H1 (cell line): Measurements from ENCODE around the gene FSD1. TPM values are rescaled to one million over a fixed set of nuclear protein-coding genes. Genes with fewer than 3 reads are reported as not detected.

Source experiments
- CTBP2 ChIP-seq: IDR thresholded peaks from 2 replicates; pipeline ENCODE4 v1.7.0; 2011; ENCODE audit warnings: borderline replicate concordance, mild to moderate bottlenecking, moderate library complexity, mixed read lengths, low read length; ENCODE audit not compliant: insufficient read depth, insufficient read length
- POU5F1 ChIP-seq: IDR thresholded peaks from 2 replicates; pipeline ENCODE4 v1.6.1; 2011; ENCODE audit warnings: low read depth, mild to moderate bottlenecking, low read length, moderate library complexity
- RBBP5 ChIP-seq: IDR thresholded peaks from 2 replicates; pipeline ENCODE4 v1.7.1; 2012; ENCODE audit warnings: low read depth, mild to moderate bottlenecking, inconsistent platforms, low read length, moderate library complexity, borderline replicate concordance
- SIX5 ChIP-seq: IDR thresholded peaks from 2 replicates; pipeline ENCODE4 v1.6.1; 2011; ENCODE audit warnings: mild to moderate bottlenecking, low read depth, low read length
- polyA plus RNA-seq, 7 experiments: library from polyadenylated mRNA; depleted of rRNA in 3 of 7; stranded (reverse) in 5 of 7; unstranded in 2 of 7; fragments of >200 nt in 5 of 7; fragments of 200-250 nt in 2 of 7; gene quantifications; 1 replicate in 5 of 7; 2 replicates in 1 of 7; 4 replicates in 1 of 7; pipeline versions ENCODE4 v1.2.1 to v1.2.3, GENCODE V29; 2011 to 2013; ENCODE audit warnings: missing spikeins in 2 of 7, mixed read lengths in 2 of 7
- total RNA-seq: library from RNA; stranded (reverse); fragmentation: NEBNext Ultra II Directional; extraction: Animal tissue kit (Norgen Biotek cat#: 25700); gene quantifications from 2 replicates; pipeline ENCODE4 v1.2.1, GENCODE V29; 2021
- TF ChIP-seq, protein P1 (sequence below), 3 experiments: IDR thresholded peaks; 1 replicate in 2 of 3; 2 replicates in 1 of 3; pipeline versions ENCODE4 v1.5.1 to v1.6.1; 2011; ENCODE audit warnings: low read length in 3 of 3, mild to moderate bottlenecking in 3 of 3, inconsistent platforms in 2 of 3, low read depth in 1 of 3, moderate library complexity in 1 of 3; ENCODE audit not compliant: insufficient read depth in 1 of 3; ENCODE audit errors: control extremely low read depth in 1 of 3
- TF ChIP-seq, protein P2 (sequence below): IDR thresholded peaks from 2 replicates; pipeline ENCODE4 v1.6.1; 2012; ENCODE audit warnings: inconsistent platforms

FSD1 gene
- total and polyA plus RNA-seq, 2 of the 8 experiments (the other 6 are each of a cell fraction or from before 2014, with no cell fraction given): 58.8 to 181 TPM

DNA sequence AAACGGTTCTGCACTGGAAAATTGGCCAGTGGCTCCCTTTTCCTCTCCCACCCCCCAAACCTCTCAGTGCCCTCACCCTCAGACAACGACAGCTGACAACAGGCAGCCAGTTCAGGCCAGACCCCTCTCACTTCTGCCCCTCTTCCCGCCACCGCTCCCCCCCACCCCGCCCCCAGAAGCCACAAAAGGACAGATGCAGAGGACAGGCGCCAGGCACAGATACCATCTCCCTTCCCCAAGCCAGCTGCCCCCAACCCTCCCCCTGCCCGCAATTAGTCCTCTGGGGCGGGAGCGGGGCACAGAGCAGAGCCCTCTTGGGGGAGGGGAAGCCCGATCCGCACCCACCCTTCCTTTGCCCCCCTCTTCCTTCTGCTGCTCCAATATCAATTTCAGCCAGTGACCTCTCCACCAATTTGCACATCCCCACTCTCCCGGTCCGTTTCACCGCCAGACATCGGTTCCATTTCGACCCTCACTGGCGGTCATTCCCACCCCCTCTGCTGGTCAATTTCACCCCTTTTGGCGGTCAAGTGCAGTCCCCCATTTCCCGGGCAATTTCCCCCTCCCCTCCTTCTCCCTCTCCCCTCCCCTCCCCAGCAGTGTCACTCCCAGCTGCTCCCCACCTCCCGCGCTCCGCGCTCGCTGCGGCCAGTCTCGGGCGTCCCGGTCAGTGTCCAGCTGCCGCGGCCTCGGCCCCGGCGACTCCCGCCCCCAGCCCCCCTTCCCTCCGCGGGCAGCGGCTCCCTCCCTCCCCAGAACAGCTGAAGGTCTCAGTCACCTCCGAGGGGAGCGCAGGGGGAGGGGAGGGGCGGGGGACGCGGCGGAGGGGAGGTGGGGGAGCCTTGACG, 25.8 kb upstream of the FSD1 start, which contains the start of gene SHD (continued):
- TF ChIP-seq, protein P1, sequence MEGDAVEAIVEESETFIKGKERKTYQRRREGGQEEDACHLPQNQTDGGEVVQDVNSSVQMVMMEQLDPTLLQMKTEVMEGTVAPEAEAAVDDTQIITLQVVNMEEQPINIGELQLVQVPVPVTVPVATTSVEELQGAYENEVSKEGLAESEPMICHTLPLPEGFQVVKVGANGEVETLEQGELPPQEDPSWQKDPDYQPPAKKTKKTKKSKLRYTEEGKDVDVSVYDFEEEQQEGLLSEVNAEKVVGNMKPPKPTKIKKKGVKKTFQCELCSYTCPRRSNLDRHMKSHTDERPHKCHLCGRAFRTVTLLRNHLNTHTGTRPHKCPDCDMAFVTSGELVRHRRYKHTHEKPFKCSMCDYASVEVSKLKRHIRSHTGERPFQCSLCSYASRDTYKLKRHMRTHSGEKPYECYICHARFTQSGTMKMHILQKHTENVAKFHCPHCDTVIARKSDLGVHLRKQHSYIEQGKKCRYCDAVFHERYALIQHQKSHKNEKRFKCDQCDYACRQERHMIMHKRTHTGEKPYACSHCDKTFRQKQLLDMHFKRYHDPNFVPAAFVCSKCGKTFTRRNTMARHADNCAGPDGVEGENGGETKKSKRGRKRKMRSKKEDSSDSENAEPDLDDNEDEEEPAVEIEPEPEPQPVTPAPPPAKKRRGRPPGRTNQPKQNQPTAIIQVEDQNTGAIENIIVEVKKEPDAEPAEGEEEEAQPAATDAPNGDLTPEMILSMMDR (IDR thresholded peaks at IDR 0.05; ENCODE audit: control extremely low read depth in 1 of 3, insufficient read depth in 1 of 3, low read depth in 1 of 3, low read length in 3 of 3): peak in 1 of 3 experiments; percentile 14; a peak in 1 of 4 replicates
- no peak for TF ChIP-seq RBBP5
- TF ChIP-seq, protein P2, sequence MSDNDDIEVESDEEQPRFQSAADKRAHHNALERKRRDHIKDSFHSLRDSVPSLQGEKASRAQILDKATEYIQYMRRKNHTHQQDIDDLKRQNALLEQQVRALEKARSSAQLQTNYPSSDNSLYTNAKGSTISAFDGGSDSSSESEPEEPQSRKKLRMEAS: no peak
- TF ChIP-seq POU5F1: no peak
- TF ChIP-seq SIX5: no peak
- peak; percentile 24 for TF ChIP-seq CTBP2
